H9 (cell line): Measurements from ENCODE around the gene CRYAB. TPM values are rescaled to one million over a fixed set of nuclear protein-coding genes. Genes with fewer than 3 reads are reported as not detected.

Source experiments
- DNase-seq: peaks from one replicate; pipeline ENCODE4 v3.0.0-alpha.2; 2017
- H2AFZ ChIP-seq: one replicate; pipeline ENCODE4 v1.6.1; 2013; ENCODE audit warnings: mild to moderate bottlenecking, low read length, control low read depth, moderate library complexity
- H2AK5ac ChIP-seq: 2 replicates; pipeline ENCODE4 v1.6.1; 2013; ENCODE audit warnings: low read length, control low read depth, mixed read lengths; ENCODE audit not compliant: insufficient read length
- H2BK120ac ChIP-seq: one replicate; pipeline ENCODE4 v1.6.1; 2013; ENCODE audit warnings: low read depth, mild to moderate bottlenecking, low read length, control low read depth, inconsistent platforms; ENCODE audit not compliant: poor library complexity, severe bottlenecking
- H2BK12ac ChIP-seq: 2 replicates; pipeline ENCODE4 v1.6.1; 2013; ENCODE audit warnings: low read length, control low read depth, mixed read lengths, low read depth; ENCODE audit not compliant: insufficient read length
- H2BK15ac ChIP-seq: 2 replicates; pipeline ENCODE4 v1.6.1; 2013; ENCODE audit warnings: low read depth, low read length, control low read depth
- H2BK20ac ChIP-seq: one replicate; pipeline ENCODE4 v1.6.1; 2013; ENCODE audit warnings: low read depth, mild to moderate bottlenecking, low read length, control low read depth, inconsistent platforms; ENCODE audit not compliant: poor library complexity, severe bottlenecking
- H2BK5ac ChIP-seq: 2 replicates; pipeline ENCODE4 v1.6.1; 2013; ENCODE audit warnings: low read length, control low read depth, mixed read lengths; ENCODE audit not compliant: insufficient read length
- H3K14ac ChIP-seq: 2 replicates; pipeline ENCODE4 v1.6.1; 2013; ENCODE audit warnings: low read length, control low read depth; ENCODE audit not compliant: insufficient read depth
- H3K18ac ChIP-seq: 2 replicates; pipeline ENCODE4 v1.6.1; 2013; ENCODE audit warnings: low read depth, mild to moderate bottlenecking, mixed read lengths, low read length, control low read depth; ENCODE audit not compliant: insufficient read length
- H3K23ac ChIP-seq: 2 replicates; pipeline ENCODE4 v1.6.1; 2013; ENCODE audit warnings: low read length, control low read depth, mixed read lengths, low read depth; ENCODE audit not compliant: insufficient read length
- H3K23me2 ChIP-seq: 2 replicates; pipeline ENCODE4 v1.6.1; 2013; ENCODE audit warnings: low read depth, mild to moderate bottlenecking, mixed read lengths, low read length, control low read depth; ENCODE audit not compliant: insufficient read length, poor library complexity, severe bottlenecking
- H3K27ac ChIP-seq: 2 replicates; pipeline ENCODE4 v1.5.1; 2013; ENCODE audit warnings: low read length, control low read depth, mixed read lengths, low read depth; ENCODE audit not compliant: insufficient read length
- H3K27me3 ChIP-seq: 2 replicates; pipeline ENCODE4 v1.6.1; 2013; ENCODE audit warnings: low read length, control low read depth, inconsistent platforms; ENCODE audit not compliant: insufficient read depth
- H3K4ac ChIP-seq: 2 replicates; pipeline ENCODE4 v1.6.1; 2013; ENCODE audit warnings: low read depth, mild to moderate bottlenecking, control low read depth, inconsistent platforms, low read length, moderate library complexity
- H3K4me1 ChIP-seq: 2 replicates; pipeline ENCODE4 v1.6.1; 2013; ENCODE audit warnings: low read length, control low read depth, inconsistent platforms; ENCODE audit not compliant: insufficient read depth
- H3K4me2 ChIP-seq: 2 replicates; pipeline ENCODE4 v1.6.1; 2013; ENCODE audit warnings: low read length, control low read depth, mixed read lengths; ENCODE audit not compliant: insufficient read length, insufficient read depth
- H3K56ac ChIP-seq: 2 replicates; pipeline ENCODE4 v1.6.1; 2013; ENCODE audit warnings: low read depth, mild to moderate bottlenecking, mixed read lengths, low read length, control low read depth; ENCODE audit not compliant: insufficient read length
- H3K79me1 ChIP-seq: 2 replicates; pipeline ENCODE4 v1.6.1; 2013; ENCODE audit warnings: low read depth, mild to moderate bottlenecking, moderate library complexity, low read length, control low read depth, inconsistent platforms; ENCODE audit not compliant: insufficient read depth, poor library complexity, severe bottlenecking
- H3K79me2 ChIP-seq: 2 replicates; pipeline ENCODE4 v1.6.1; 2013; ENCODE audit warnings: low read length, control low read depth, inconsistent platforms; ENCODE audit not compliant: insufficient read depth
- H3K9ac ChIP-seq: 2 replicates; pipeline ENCODE4 v1.6.1; 2013; ENCODE audit warnings: low read length, control low read depth, mixed read lengths; ENCODE audit not compliant: insufficient read length; ENCODE audit errors: extremely low read depth
- H3K9me3 ChIP-seq: one replicate; pipeline ENCODE4 v1.6.1; 2013; ENCODE audit warnings: low read depth, low read length, inconsistent platforms; ENCODE audit not compliant: control insufficient read depth
- H3T11ph ChIP-seq: one replicate; pipeline ENCODE4 v1.6.1; 2013; ENCODE audit warnings: mild to moderate bottlenecking, low read length, control low read depth, inconsistent platforms
- H4K20me1 ChIP-seq: one replicate; pipeline ENCODE4 v1.6.1; 2013; ENCODE audit not compliant: control insufficient read depth, insufficient read length, insufficient read depth
- H4K5ac ChIP-seq: 2 replicates; pipeline ENCODE4 v1.6.1; 2013; ENCODE audit warnings: low read depth, mild to moderate bottlenecking, mixed read lengths, low read length, control low read depth; ENCODE audit not compliant: insufficient read length
- H4K8ac ChIP-seq: replicated peaks from 2 replicates; pipeline ENCODE4 v1.6.1; 2013; ENCODE audit warnings: low read length, control low read depth, mixed read lengths, low read depth; ENCODE audit not compliant: insufficient read length
- H4K91ac ChIP-seq: 2 replicates; pipeline ENCODE4 v1.6.1; 2013; ENCODE audit warnings: low read depth, mild to moderate bottlenecking, moderate library complexity, mixed read lengths, low read length, control low read depth; ENCODE audit not compliant: insufficient read length
- H3K27ac Mint-ChIP-seq, 3 experiments: 2 replicates in 2 of 3; 3 replicates in 1 of 3; pipeline ENCODE4 v1.8.0; 2020 to 2021; ENCODE audit warnings: mixed read lengths in 3 of 3, mild to moderate bottlenecking in 1 of 3, moderate library complexity in 1 of 3
- H3K27me3 Mint-ChIP-seq: 2 replicates; pipeline ENCODE4 v1.8.0; 2021; ENCODE audit warnings: low read depth, mild to moderate bottlenecking, moderate library complexity, mixed read lengths
- H3K36me3 Mint-ChIP-seq, 3 experiments: 2 replicates in 2 of 3; 3 replicates in 1 of 3; pipeline ENCODE4 v1.8.0; 2020 to 2021; ENCODE audit warnings: low read depth in 3 of 3, mixed read lengths in 3 of 3; ENCODE audit not compliant: insufficient read depth in 1 of 3
- H3K4me1 Mint-ChIP-seq, 2 experiments: 2 replicates each; pipeline ENCODE4 v1.8.0; 2020; ENCODE audit warnings: mixed read lengths in 2 of 2
- H3K4me3 Mint-ChIP-seq, 2 experiments: 2 replicates in 1 of 2; 3 replicates in 1 of 2; pipeline ENCODE4 v1.8.0; 2020 to 2021; ENCODE audit warnings: mild to moderate bottlenecking in 2 of 2, mixed read lengths in 2 of 2, moderate library complexity in 1 of 2
- H3K9me3 Mint-ChIP-seq, 2 experiments: 2 replicates in 1 of 2; 3 replicates in 1 of 2; pipeline ENCODE4 v1.8.0; 2020; ENCODE audit warnings: mild to moderate bottlenecking in 2 of 2, mixed read lengths in 2 of 2, moderate library complexity in 1 of 2
- WGBS: extraction: QIAGEN DNeasy Blood & Tissue Kit; methylation state at CpG from one replicate; pipeline ENCODE4 v1.1.7; 2013; ENCODE audit warnings: missing lambda C conversion rate, low lambda C conversion rate, mixed read lengths; ENCODE audit not compliant: insufficient read length; ENCODE audit errors: extremely low coverage; 5-methylcytosine and 5-hydroxymethylcytosine counted together
- total RNA-seq: library from RNA; stranded (reverse); gene quantifications from 2 replicates; pipeline ENCODE4 v1.2.1, GENCODE V29; 2021
- TF ChIP-seq, protein P1 (sequence below): fragments of 200-600 bp; sonication (generic); conservative IDR thresholded peaks from 3 replicates; pipeline ENCODE4 v1.8.0; 2021; ENCODE audit warnings: antibody characterized with exemption, mild to moderate bottlenecking

Gene CRYAB
- total RNA-seq, 1 experiment from 2014 or later, result not detected

DNA sequence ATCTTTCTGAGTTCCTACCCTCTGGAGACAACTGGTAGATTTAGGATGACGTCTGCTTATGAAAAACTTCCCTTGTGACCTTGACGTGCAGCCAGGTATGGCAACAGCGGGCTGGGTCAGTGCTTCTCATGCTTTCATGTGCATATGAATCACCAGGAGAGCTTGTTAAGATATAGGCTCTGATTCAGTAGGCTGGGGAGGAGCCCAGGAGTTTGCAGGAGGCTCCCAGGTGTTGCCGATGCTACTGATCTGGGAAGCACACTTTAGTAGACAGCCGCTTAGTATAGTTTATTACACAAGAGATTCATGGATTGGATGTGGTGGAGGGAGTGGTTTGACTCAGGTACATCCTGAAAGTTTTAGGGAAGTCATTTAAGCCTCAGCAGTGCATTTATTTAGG is 49.3 kb upstream of the CRYAB start:
- H4K91ac ChIP-seq, result no peak overlapping the region
- peak; percentile 84 for DNase-seq
- no peak overlapping the region for H4K8ac ChIP-seq
- peak overlapping the region; percentile 32 for H3K27ac ChIP-seq
- peak overlapping the region; percentile 44 to 64 (median 45); a peak in 6 of 7 replicates for H3K27ac Mint-ChIP-seq
- no peak overlapping the region for H2BK20ac ChIP-seq
- no peaks in the 10 kb centered on the region for H3K23me2 ChIP-seq
- no peak overlapping the region for H3K56ac ChIP-seq
- peak overlapping the region; percentile 6 to 16; a peak in 4 of 5 replicates for H3K4me3 Mint-ChIP-seq
- H2BK120ac ChIP-seq, result no peak overlapping the region
- no peak overlapping the region for H3T11ph ChIP-seq
- H4K20me1 ChIP-seq, result no peaks in the 10 kb centered on the region
- peaks cover 7% of the 10 kb centered on the region; the same call in 1 of the 2 replicates for H3K27me3 Mint-ChIP-seq
- H2BK15ac ChIP-seq, result no peak overlapping the region
- peaks cover 20 to 22% of the 10 kb centered on the region in 2 experiments for H3K4me1 Mint-ChIP-seq
- TF ChIP-seq, protein P1, sequence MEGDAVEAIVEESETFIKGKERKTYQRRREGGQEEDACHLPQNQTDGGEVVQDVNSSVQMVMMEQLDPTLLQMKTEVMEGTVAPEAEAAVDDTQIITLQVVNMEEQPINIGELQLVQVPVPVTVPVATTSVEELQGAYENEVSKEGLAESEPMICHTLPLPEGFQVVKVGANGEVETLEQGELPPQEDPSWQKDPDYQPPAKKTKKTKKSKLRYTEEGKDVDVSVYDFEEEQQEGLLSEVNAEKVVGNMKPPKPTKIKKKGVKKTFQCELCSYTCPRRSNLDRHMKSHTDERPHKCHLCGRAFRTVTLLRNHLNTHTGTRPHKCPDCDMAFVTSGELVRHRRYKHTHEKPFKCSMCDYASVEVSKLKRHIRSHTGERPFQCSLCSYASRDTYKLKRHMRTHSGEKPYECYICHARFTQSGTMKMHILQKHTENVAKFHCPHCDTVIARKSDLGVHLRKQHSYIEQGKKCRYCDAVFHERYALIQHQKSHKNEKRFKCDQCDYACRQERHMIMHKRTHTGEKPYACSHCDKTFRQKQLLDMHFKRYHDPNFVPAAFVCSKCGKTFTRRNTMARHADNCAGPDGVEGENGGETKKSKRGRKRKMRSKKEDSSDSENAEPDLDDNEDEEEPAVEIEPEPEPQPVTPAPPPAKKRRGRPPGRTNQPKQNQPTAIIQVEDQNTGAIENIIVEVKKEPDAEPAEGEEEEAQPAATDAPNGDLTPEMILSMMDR, result no peak
- no peaks in the 10 kb centered on the region for H3K9me3 ChIP-seq
- no peaks in the 10 kb centered on the region for H3K79me1 ChIP-seq
- no peak overlapping the region for H2BK12ac ChIP-seq
- no peak overlapping the region for H2AFZ ChIP-seq
- no peaks in the 10 kb centered on the region for H3K27me3 ChIP-seq
- H3K9ac ChIP-seq, result no peak overlapping the region
- H3K9me3 Mint-ChIP-seq, result peaks cover 5 to 7% of the 10 kb centered on the region in 2 experiments; a peak in 3 of 5 replicates
- no peak overlapping the region for H3K23ac ChIP-seq
- H3K36me3 Mint-ChIP-seq, result peaks cover 4 to 24% (median 13%) of the 10 kb centered on the region in 3 experiments; a peak in 6 of 7 replicates
- H3K4me2 ChIP-seq, result peak overlapping the region; percentile 47
- no peaks in the 10 kb centered on the region for H3K79me2 ChIP-seq
- H3K18ac ChIP-seq, result peak overlapping the region; percentile 35
- H2BK5ac ChIP-seq, result no peak overlapping the region
- no CpG with 5 or more reads among the region's 5 CpGs for WGBS
- no peak overlapping the region for H4K5ac ChIP-seq
- H3K14ac ChIP-seq, result no peak overlapping the region
- H3K4ac ChIP-seq, result no peak overlapping the region
- H3K4me1 ChIP-seq, result peaks cover 2% of the 10 kb centered on the region; the same call in 1 of the 2 replicates
- no peak overlapping the region for H2AK5ac ChIP-seq
